IMR-90 (cell line): ENCODE results near the gene LTO1. TPM values are rescaled to one million over a fixed set of nuclear protein-coding genes. Genes with fewer than 3 reads are reported as not detected.

Experiments used
- ATAC-seq: fragments of 200-7000 bp; cut with Tn5 transposase; 2 replicates; pipeline ENCODE4 v1.9.1; 2020; ENCODE audit warnings: low read depth, mild to moderate bottlenecking, moderate library complexity
- BruUV-seq: library from RNA; stranded (reverse); fragments of 400-500 nt; replicated peaks from 2 replicates; lab custom pipeline; 2021; lab: Mats Ljungman, UMichigan
- CTCF ChIA-PET: fragments of 300-600 bp; formaldehyde crosslinking; extraction: SDS; loops from one replicate; lab custom pipeline; 2021; ENCODE audit warnings: antibody characterized with exemption; lab: Yijun Ruan, JAX
- POLR2A ChIA-PET: fragments of 300-600 bp; sonication (Branson Sonifier 250); formaldehyde crosslinking; loops from one replicate; lab custom pipeline; 2022; ENCODE audit warnings: antibody characterized with exemption; ENCODE audit not compliant: unreplicated experiment; lab: Charles Lee
- DNase-seq: peaks from one replicate; pipeline ENCODE4 v3.0.0; 2013
- H2AFZ ChIP-seq: replicated peaks from 2 replicates; pipeline ENCODE3; 2013; ENCODE audit warnings: low read length, mild to moderate bottlenecking; ENCODE audit not compliant: poor library complexity
- H2AK5ac ChIP-seq: 2 replicates; pipeline ENCODE4 v1.6.1; 2013; ENCODE audit warnings: low read depth, low read length, inconsistent platforms
- H2AK9ac ChIP-seq: replicated peaks from 2 replicates; pipeline ENCODE3; 2013; ENCODE audit warnings: mild to moderate bottlenecking, low read depth, low read length, moderate library complexity; ENCODE audit not compliant: poor library complexity
- H2BK120ac ChIP-seq: 2 replicates; pipeline ENCODE4 v1.6.1; 2013; ENCODE audit warnings: low read depth, low read length, inconsistent platforms
- H2BK15ac ChIP-seq: 3 replicates; pipeline ENCODE4 v1.6.1; 2013; ENCODE audit warnings: low read depth, low read length, inconsistent platforms
- H2BK20ac ChIP-seq: 2 replicates; pipeline ENCODE4 v1.6.1; 2013; ENCODE audit warnings: low read depth, mild to moderate bottlenecking, inconsistent platforms, low read length, moderate library complexity
- H2BK5ac ChIP-seq: 2 replicates; pipeline ENCODE4 v1.6.1; 2013; ENCODE audit warnings: mild to moderate bottlenecking, low read depth, low read length, inconsistent platforms; ENCODE audit not compliant: poor library complexity, severe bottlenecking
- H3K14ac ChIP-seq: replicated peaks from 2 replicates; pipeline ENCODE4 v1.6.1; 2013; ENCODE audit warnings: low read depth, low read length, inconsistent platforms
- H3K18ac ChIP-seq: 2 replicates; pipeline ENCODE4 v1.6.1; 2013; ENCODE audit warnings: low read depth, low read length, control low read depth
- H3K23ac ChIP-seq: 2 replicates; pipeline ENCODE4 v1.6.1; 2013; ENCODE audit warnings: low read depth, low read length, inconsistent platforms
- H3K27ac ChIP-seq: 2 replicates; pipeline ENCODE4 v1.5.1; 2013; ENCODE audit warnings: mild to moderate bottlenecking, control low read depth, low read length; ENCODE audit not compliant: insufficient read depth
- H3K27me3 ChIP-seq: 2 replicates; pipeline ENCODE4 v1.6.1; 2013; ENCODE audit warnings: low read length; ENCODE audit not compliant: control insufficient read depth, insufficient read depth
- H3K36me3 ChIP-seq: 2 replicates; pipeline ENCODE4 v1.6.1; 2013; ENCODE audit warnings: low read length, mixed read lengths; ENCODE audit not compliant: control insufficient read depth, insufficient read depth
- H3K4ac ChIP-seq: 2 replicates; pipeline ENCODE4 v1.6.1; 2013; ENCODE audit warnings: low read depth, low read length, inconsistent platforms
- H3K4me1 ChIP-seq: 2 replicates; pipeline ENCODE4 v1.6.1; 2013; ENCODE audit warnings: low read length, mixed read lengths; ENCODE audit not compliant: control insufficient read depth, insufficient read depth
- H3K4me2 ChIP-seq: 2 replicates; pipeline ENCODE4 v1.6.1; 2013; ENCODE audit warnings: low read depth, mild to moderate bottlenecking, control low read depth, low read length, moderate library complexity
- H3K4me3 ChIP-seq: 2 replicates; pipeline ENCODE4 v1.5.1; 2013; ENCODE audit warnings: low read depth, mild to moderate bottlenecking, control low read depth, low read length, moderate library complexity; ENCODE audit not compliant: insufficient read depth
- H3K56ac ChIP-seq: 2 replicates; pipeline ENCODE4 v1.6.1; 2013; ENCODE audit warnings: low read length, inconsistent platforms; ENCODE audit not compliant: insufficient read depth; ENCODE audit errors: extremely low read depth
- H3K79me1 ChIP-seq, 2 experiments: 2 replicates each; pipeline ENCODE4 v1.6.1; 2013; ENCODE audit warnings: low read length in 2 of 2, inconsistent platforms in 1 of 2, low read depth in 1 of 2
- H3K9ac ChIP-seq: 2 replicates; pipeline ENCODE4 v1.6.1; 2013; ENCODE audit warnings: low read depth, low read length, control low read depth
- H3K9me1 ChIP-seq: 2 replicates; pipeline ENCODE4 v1.6.1; 2013; ENCODE audit warnings: low read length, inconsistent platforms; ENCODE audit not compliant: insufficient read depth
- H3K9me3 ChIP-seq: 2 replicates; pipeline ENCODE4 v1.6.1; 2013; ENCODE audit warnings: low read length; ENCODE audit not compliant: control insufficient read depth, insufficient read depth
- H4K20me1 ChIP-seq: 2 replicates; pipeline ENCODE4 v1.6.1; 2013; ENCODE audit warnings: low read length, inconsistent platforms; ENCODE audit not compliant: insufficient read depth
- H4K5ac ChIP-seq: 2 replicates; pipeline ENCODE4 v1.6.1; 2013; ENCODE audit warnings: mild to moderate bottlenecking, low read depth, low read length, control low read depth
- H4K8ac ChIP-seq, 2 experiments: 2 replicates each; pipeline ENCODE4 v1.6.1; 2013; ENCODE audit warnings: low read depth in 2 of 2, low read length in 2 of 2, control low read depth in 1 of 2, inconsistent platforms in 1 of 2
- H4K91ac ChIP-seq: 2 replicates; pipeline ENCODE4 v1.6.1; 2013; ENCODE audit warnings: low read depth, low read length, inconsistent platforms; ENCODE audit not compliant: insufficient read depth
- BHLHE40 ChIP-seq: fragments of 150-350 bp; IDR thresholded peaks from 2 replicates; pipeline ENCODE4 v1.6.1; 2016; ENCODE audit warnings: mild to moderate bottlenecking, low read depth, low read length
- CEBPB ChIP-seq: IDR thresholded peaks from 2 replicates; pipeline ENCODE4 v1.6.1; 2012; ENCODE audit warnings: low read depth, low read length, improper control_type of control experiment
- CHD1 ChIP-seq: IDR thresholded peaks from 2 replicates; pipeline ENCODE4 v1.6.1; 2012; ENCODE audit warnings: low read depth, low read length, improper control_type of control experiment
- FOS ChIP-seq: fragments of 150-350 bp; IDR thresholded peaks from 2 replicates; pipeline ENCODE4 v1.6.1; 2016; ENCODE audit warnings: low read depth, low read length
- MAFK ChIP-seq: IDR thresholded peaks from 2 replicates; pipeline ENCODE4 v1.6.1; 2012; ENCODE audit warnings: low read depth, low read length, improper control_type of control experiment
- NFE2L2 ChIP-seq: fragments of 150-350 bp; IDR thresholded peaks from 2 replicates; pipeline ENCODE4 v1.6.1; 2016; ENCODE audit warnings: low read depth, mild to moderate bottlenecking, low read length
- RAD21 ChIP-seq: IDR thresholded peaks from 2 replicates; pipeline ENCODE4 v1.6.1; 2012; ENCODE audit warnings: low read length, improper control_type of control experiment
- RCOR1 ChIP-seq: IDR thresholded peaks from 2 replicates; pipeline ENCODE4 v1.6.1; 2012; ENCODE audit warnings: mild to moderate bottlenecking, low read length, improper control_type of control experiment; ENCODE audit not compliant: insufficient replicate concordance
- RFX5 ChIP-seq: IDR thresholded peaks from 2 replicates; pipeline ENCODE4 v1.8.0; 2012; ENCODE audit warnings: low read depth, mild to moderate bottlenecking, low read length, moderate library complexity
- SMC3 ChIP-seq: fragments of 150-350 bp; IDR thresholded peaks from 2 replicates; pipeline ENCODE4 v1.6.1; 2016; ENCODE audit warnings: low read depth, mild to moderate bottlenecking, antibody characterized with exemption, low read length, moderate library complexity
- WGBS, 2 experiments: methylation state at CpG; one replicate each; pipeline versions ENCODE4 v1.1.5 to v1.1.7; 2013; ENCODE audit warnings: missing lambda C conversion rate in 2 of 2; ENCODE audit not compliant: insufficient read length in 1 of 2; ENCODE audit errors: extremely low coverage in 2 of 2; 5-methylcytosine and 5-hydroxymethylcytosine counted together
- dilution Hi-C: fragments of 300-500 bp; cut with HindIII; formaldehyde crosslinking; loops from one replicate; pipeline ENCODE4 v1.14.3; 2018; ENCODE audit warnings: low sequenced_read_pairs; ENCODE audit not compliant: unreplicated experiment
- in situ Hi-C: fragments of 300-500 bp; cut with MboI; formaldehyde crosslinking; loops from 3 replicates; pipeline ENCODE4 v1.14.3; 2019; ENCODE audit warnings: low sequenced_read_pairs, inconsistent platforms, mixed read lengths
- intact Hi-C: fragments of 100-400 bp; cut with micrococcal nuclease; formaldehyde crosslinking; loops from 2 replicates; pipeline ENCODE4 v1.10.0; 2022
- polyA plus RNA-seq, 3 experiments: library from polyadenylated mRNA; depleted of rRNA; stranded (reverse); fragments of >200 nt; gene quantifications; 2 replicates each; pipeline ENCODE4 v1.2.3, GENCODE V29; 2012; ENCODE audit warnings: low replicate concordance in 1 of 3
- total RNA-seq: library from RNA; depleted of rRNA; stranded (reverse); fragments of >200 nt; gene quantifications from 2 replicates; pipeline ENCODE4 v1.2.3, GENCODE V29; 2012
- TF ChIP-seq, protein P1 (sequence below): conservative IDR thresholded peaks from 2 replicates; pipeline ENCODE4 v1.5.1; 2012; ENCODE audit warnings: mild to moderate bottlenecking, low read depth, low read length, improper control_type of control experiment

Gene LTO1
- total and polyA plus RNA-seq, 2 of the 4 experiments (the other 2 are of a cell fraction) = 8.2 to 23.5 TPM

DNA sequence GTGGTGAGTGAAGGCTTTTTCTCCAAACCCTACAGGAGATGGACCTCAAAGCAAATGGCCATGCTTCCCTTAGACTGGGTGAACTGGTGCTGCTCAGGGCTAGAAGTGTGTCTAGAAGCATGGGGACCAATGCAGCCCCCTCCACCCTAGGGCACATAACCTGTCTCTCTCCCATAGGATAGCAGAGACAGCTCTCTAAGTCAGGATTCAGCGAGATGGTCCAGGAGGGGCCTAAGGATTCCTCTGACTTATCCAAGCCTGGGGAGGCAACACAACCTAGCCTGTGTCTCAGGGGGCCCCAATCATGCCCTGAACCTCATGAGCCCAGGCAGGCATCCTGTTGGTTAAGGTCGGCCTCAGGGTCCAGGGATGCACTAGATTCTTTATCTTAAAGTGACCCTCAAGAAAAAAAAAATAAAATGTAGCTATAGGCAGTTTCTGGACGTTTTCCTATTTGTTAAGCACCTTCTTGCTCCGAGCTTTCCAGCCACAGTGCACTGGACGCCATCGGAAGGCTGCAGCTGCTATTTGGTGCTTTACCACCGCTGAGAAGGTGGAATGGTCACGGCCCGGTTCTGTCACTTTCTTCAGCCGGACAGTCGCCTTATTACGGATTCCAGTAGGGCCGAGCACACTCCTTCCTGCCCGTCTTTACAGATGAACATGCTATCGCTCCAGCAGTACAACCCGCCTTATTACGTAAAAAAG, 39.2 kb downstream of the LTO1 start (continued):
- TF ChIP-seq RFX5 (no peak), RAD21 (no peak)
- TF ChIP-seq, protein P1, sequence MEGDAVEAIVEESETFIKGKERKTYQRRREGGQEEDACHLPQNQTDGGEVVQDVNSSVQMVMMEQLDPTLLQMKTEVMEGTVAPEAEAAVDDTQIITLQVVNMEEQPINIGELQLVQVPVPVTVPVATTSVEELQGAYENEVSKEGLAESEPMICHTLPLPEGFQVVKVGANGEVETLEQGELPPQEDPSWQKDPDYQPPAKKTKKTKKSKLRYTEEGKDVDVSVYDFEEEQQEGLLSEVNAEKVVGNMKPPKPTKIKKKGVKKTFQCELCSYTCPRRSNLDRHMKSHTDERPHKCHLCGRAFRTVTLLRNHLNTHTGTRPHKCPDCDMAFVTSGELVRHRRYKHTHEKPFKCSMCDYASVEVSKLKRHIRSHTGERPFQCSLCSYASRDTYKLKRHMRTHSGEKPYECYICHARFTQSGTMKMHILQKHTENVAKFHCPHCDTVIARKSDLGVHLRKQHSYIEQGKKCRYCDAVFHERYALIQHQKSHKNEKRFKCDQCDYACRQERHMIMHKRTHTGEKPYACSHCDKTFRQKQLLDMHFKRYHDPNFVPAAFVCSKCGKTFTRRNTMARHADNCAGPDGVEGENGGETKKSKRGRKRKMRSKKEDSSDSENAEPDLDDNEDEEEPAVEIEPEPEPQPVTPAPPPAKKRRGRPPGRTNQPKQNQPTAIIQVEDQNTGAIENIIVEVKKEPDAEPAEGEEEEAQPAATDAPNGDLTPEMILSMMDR = no peak

DNA sequence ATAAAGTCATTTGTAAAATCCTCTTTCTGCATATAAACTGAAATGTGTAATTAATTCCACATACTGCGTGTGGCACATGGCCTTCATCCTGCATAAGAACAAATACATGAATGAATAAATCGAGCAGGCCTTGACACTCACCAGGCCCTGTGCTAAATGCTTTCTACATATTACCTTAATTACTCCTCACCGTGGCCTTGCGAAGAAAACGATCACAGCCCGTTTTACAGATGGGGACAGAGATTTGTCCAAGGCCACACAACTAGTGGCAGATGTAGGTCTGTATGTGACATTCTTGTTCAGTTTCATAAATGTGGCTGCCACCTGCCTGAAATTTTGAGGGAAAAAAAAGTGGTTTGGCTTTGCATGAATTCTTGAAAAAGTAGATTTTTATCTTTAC, 40.0 kb downstream of the LTO1 start:
- Histone ChIP-seq H2BK20ac (no peak overlapping the region; the same call in 1 of the 2 replicates), H2BK120ac (no peak overlapping the region; the same call in 1 of the 2 replicates), H4K8ac (peak overlapping the region in 1 of 2 experiments; percentile 9; a peak in 2 of 4 replicates), H3K14ac (0 out of 2 replicates have a peak overlapping the region, but pooled peaks have one; percentile 98), H4K20me1 (no peaks in the 10 kb centered on the region), H3K27me3 (no peaks in the 10 kb centered on the region), H3K4me2 (no peak overlapping the region), H3K4me3 (no peak overlapping the region), H4K91ac (no peak overlapping the region), H3K9ac (no peak overlapping the region), H3K27ac (no peak overlapping the region), H3K9me3 (no peaks in the 10 kb centered on the region), H2AK5ac (peak overlapping the region; percentile 70; the same call in 1 of the 2 replicates), H3K9me1 (peaks cover 9% of the 10 kb centered on the region), H4K5ac (no peak overlapping the region), H3K56ac (no peak overlapping the region), H3K18ac (no peak overlapping the region), H3K23ac (0 out of 2 replicates have a peak overlapping the region, but pooled peaks have one; percentile 77), H2AK9ac (no peak overlapping the region), H3K4ac (no peak overlapping the region), H3K4me1 (peaks cover 5% of the 10 kb centered on the region), H3K36me3 (no peaks in the 10 kb centered on the region), H2BK15ac (no peak overlapping the region; the same call in 2 of the 3 replicates), H2AFZ (no peak overlapping the region), H3K79me1 (peaks cover 0 to 26% of the 10 kb centered on the region in 2 experiments; a peak in 2 of 4 replicates), H2BK5ac (no peak overlapping the region)
- ChIA-PET POLR2A (no interaction called here), CTCF (no interaction called here)
- intact Hi-C loops = no loop called here
- BruUV-seq = no TSS peak
- dilution Hi-C loops = no loop called here
- ATAC-seq (no peak), DNase-seq (no peak)
- TF ChIP-seq CEBPB = no peak
- no peak for TF ChIP-seq FOS
- no peak for TF ChIP-seq MAFK
- no peak for TF ChIP-seq BHLHE40
- no peak for TF ChIP-seq RCOR1
- no peak for TF ChIP-seq SMC3
- no peak for TF ChIP-seq CHD1
- TF ChIP-seq NFE2L2 = no peak
- in situ Hi-C loops = loop anchor here (10.0 kb wide), 1 partner anchor 190 kb away; no protein-coding TSS in a partner anchor
- WGBS, 2 experiments = no CpG with 5 or more reads among the region's 6 CpGs
